Transverse colon (tissue), 4 donors: ENCODE data around the gene EVI5L. TPM values are rescaled to one million over a fixed set of nuclear protein-coding genes. Genes with fewer than 3 reads are reported as not detected.
"Not testable (repeated sequence)": the region's sequence is repeated elsewhere in the genome, so short reads cannot be mapped to it uniquely, and the experiment has no call there.

ENCODE experiments used
- DNase-seq: peaks from one replicate; pipeline ENCODE4 v3.0.0-alpha.2; 2019
- H3K27ac ChIP-seq, 4 donors: fragments of 200-600 bp; sonication (generic); 2 replicates each; pipeline ENCODE4 v1.5.1; 2016 to 2018; ENCODE audit warnings: inconsistent platforms in 4 of 4
- H3K27me3 ChIP-seq: fragments of 200-600 bp; sonication (generic); 2 replicates; pipeline ENCODE4 v1.5.1; 2017; ENCODE audit warnings: inconsistent platforms
- H3K36me3 ChIP-seq, 4 donors: fragments of 200-600 bp; sonication (generic); 2 replicates each; pipeline ENCODE4 v1.5.1; 2017 to 2019; ENCODE audit warnings: inconsistent platforms in 4 of 4
- H3K4me1 ChIP-seq, 4 donors: fragments of 200-600 bp; sonication (generic); 2 replicates each; pipeline ENCODE4 v1.5.1; 2017 to 2020; ENCODE audit warnings: inconsistent platforms in 4 of 4
- H3K4me3 ChIP-seq, 4 donors: fragments of 200-600 bp; sonication (generic); 1 replicate in 1 of 4; 2 replicates in 3 of 4; pipeline versions ENCODE4 v1.5.1 to v1.6.1; 2017 to 2019; ENCODE audit warnings: inconsistent platforms in 4 of 4
- H3K9me3 ChIP-seq, 2 donors: fragments of 200-600 bp; sonication (generic); 2 replicates each; pipeline ENCODE4 v1.5.1; 2017 to 2019; ENCODE audit warnings: inconsistent platforms in 2 of 2
- CTCF ChIP-seq, 5 experiments: fragments of 200-600 bp in 3 of 5; fragments of 450-650 bp in 2 of 5; sonication (generic) in 3 of 5; IDR thresholded peaks; 1 replicate in 2 of 5; 2 replicates in 3 of 5; pipeline ENCODE4 v1.5.1; 2016 to 2017; ENCODE audit warnings: antibody characterized with exemption in 5 of 5, inconsistent platforms in 3 of 5, mild to moderate bottlenecking in 2 of 5, moderate library complexity in 1 of 5
- EP300 ChIP-seq: sonication (generic); formaldehyde crosslinking; IDR thresholded peaks from one replicate; pipeline ENCODE4 v1.6.1; 2017; ENCODE audit warnings: antibody characterized with exemption, low read depth
- POLR2A ChIP-seq: fragments of 450-650 bp; IDR thresholded peaks from one replicate; pipeline ENCODE4 v1.6.1; 2016; ENCODE audit warnings: antibody characterized with exemption, mild to moderate bottlenecking, moderate library complexity
- POLR2AphosphoS5 ChIP-seq, 3 donors: sonication (generic); formaldehyde crosslinking; IDR thresholded peaks; one replicate each; pipeline ENCODE4 v1.6.1; 2016; ENCODE audit warnings: antibody characterized with exemption in 3 of 3
- WGBS, 2 donors: methylation state at CpG; one replicate each; pipeline ENCODE4 v1.1.5; 2018; ENCODE audit warnings: low coverage in 1 of 2; 5-methylcytosine and 5-hydroxymethylcytosine counted together
- in situ Hi-C, 4 donors: fragments of 200-750 bp; cut with MboI; loops; one replicate each; pipeline versions ENCODE4 v1.15.0 to v1.15.1; 2017; ENCODE audit warnings: low sequenced_read_pairs in 3 of 4, low pct_ligation_motif_present in 1 of 4, low pct_unique_long_range_greater_than_20kb in 1 of 4
- intact Hi-C: fragments of 100-400 bp; cut with DNase I; formaldehyde crosslinking; loops from one replicate; pipeline ENCODE4 v1.15.1; 2023; ENCODE audit warnings: low total_unique reads
- total RNA-seq, 4 donors: library from RNA; depleted of rRNA; stranded (reverse); fragments of >200 nt; gene quantifications; one replicate each; pipeline ENCODE4 v1.1.0, GENCODE V29; 2016

The EVI5L gene
- total RNA-seq, 4 donors from 2014 or later, result 8.5 to 65.8 (median 15.0) TPM

- H3K9me3 ChIP-seq, result no peaks in the 10 kb centered on the region
- TF ChIP-seq POLR2AphosphoS5 (IDR thresholded peaks at IDR 0.05) (no peak), CTCF (IDR thresholded peaks at IDR 0.05) (no peak), EP300 (no peak), POLR2A (no peak)
- no peak overlapping the region for H3K4me3 ChIP-seq
- DNase-seq, result no peak
- no peak overlapping the region for H3K27ac ChIP-seq
- H3K27me3 ChIP-seq, result peaks cover 40% of the 10 kb centered on the region
- in situ Hi-C loops, result no loop called here
- no peaks in the 10 kb centered on the region for H3K36me3 ChIP-seq
- 45% methylated on average over 26 of the region's 29 CpGs; no CpG with 5 or more reads in 1 of the 2 donors for WGBS, 2 donors
- peaks cover 12 to 26% (median 19%) of the 10 kb centered on the region in 4 donors for H3K4me1 ChIP-seq
- intact Hi-C loops, result no loop called here
Measured at GRCh38 chr19:7858109-7858770, 28.2 kb downstream of the EVI5L start.

- WGBS, 2 donors, result 93 to 100% methylated on average over 4 to 8 of the region's 8 CpGs
- peaks cover 49% of the 10 kb centered on the region for H3K27me3 ChIP-seq
- H3K27ac ChIP-seq, in situ Hi-C loops, intact Hi-C loops, H3K9me3 ChIP-seq, DNase-seq, H3K36me3 ChIP-seq, H3K4me3 ChIP-seq: not testable (repeated sequence)
- peaks cover 9 to 28% (median 17%) of the 10 kb centered on the region in 4 donors for H3K4me1 ChIP-seq
Measured at GRCh38 chr19:7859087-7859486, 29.1 kb downstream of the EVI5L start.

- Histone ChIP-seq H3K27me3 (peaks cover 59% of the 10 kb centered on the region), H3K4me1 (peaks cover 9 to 28% (median 17%) of the 10 kb centered on the region in 4 donors), H3K9me3 (no peaks in the 10 kb centered on the region), H3K36me3 (no peaks in the 10 kb centered on the region), H3K4me3 (no peak overlapping the region), H3K27ac (no peak overlapping the region)
- intact Hi-C loops (no loop called here), in situ Hi-C loops (no loop called here)
- no peak for DNase-seq
- no peak for TF ChIP-seq CTCF (IDR thresholded peaks at IDR 0.05)
- TF ChIP-seq POLR2AphosphoS5 (IDR thresholded peaks at IDR 0.05), result no peak
- TF ChIP-seq EP300, result no peak
- WGBS, 2 donors, result 92% methylated on average over 21 of the region's 22 CpGs; no CpG with 5 or more reads in 1 of the 2 donors
Measured at GRCh38 chr19:7859831-7860713, 30.1 kb downstream of the EVI5L start.

GRCh38 chr19:7860714-7861618 is 30.9 kb downstream of the EVI5L start:
- Histone ChIP-seq H3K27me3 (peaks cover 66% of the 10 kb centered on the region), H3K4me3 (no peak overlapping the region), H3K9me3 (no peaks in the 10 kb centered on the region), H3K36me3 (no peaks in the 10 kb centered on the region), H3K4me1 (peaks cover 9 to 28% (median 19%) of the 10 kb centered on the region in 4 donors), H3K27ac (no peak overlapping the region)
- DNase-seq, result no peak
- in situ Hi-C loops, result no loop called here
- intact Hi-C loops, result no loop called here
- WGBS, 2 donors, result 87% methylated on average over 13 of the region's 14 CpGs; no CpG with 5 or more reads in 1 of the 2 donors
- TF ChIP-seq EP300 (no peak), CTCF (IDR thresholded peaks at IDR 0.05) (no peak), POLR2A (no peak), POLR2AphosphoS5 (IDR thresholded peaks at IDR 0.05) (no peak)
